BLaER1 treated with 17β-estradiol and CSF1 and Interleukin-3, amounts not matched to agents 10 nM and 100 nM (cell line): Measurements from ENCODE around the gene SEBOX.

Experiments
- H3K27ac ChIP-seq, 11 experiments: shearing (Covaris generic); formaldehyde crosslinking; 2 replicates each; pipeline ENCODE4 v1.8.1; 2022
- H3K27me3 ChIP-seq, 11 experiments: shearing (Covaris generic); formaldehyde crosslinking; 2 replicates each; pipeline ENCODE4 v1.8.1; 2022
- H3K36me3 ChIP-seq, 11 experiments: shearing (Covaris generic); formaldehyde crosslinking; 2 replicates each; pipeline ENCODE4 v1.8.1; 2022
- H3K4me1 ChIP-seq, 10 experiments: shearing (Covaris generic); formaldehyde crosslinking; 2 replicates each; pipeline ENCODE4 v1.8.1; 2022
- H3K4me2 ChIP-seq, 11 experiments: shearing (Covaris generic); formaldehyde crosslinking; 2 replicates each; pipeline ENCODE4 v1.8.1; 2022
- H3K4me3 ChIP-seq, 10 experiments: shearing (Covaris generic); formaldehyde crosslinking; 2 replicates each; pipeline ENCODE4 v1.8.1; 2022
- H3K9ac ChIP-seq, 11 experiments: shearing (Covaris generic); formaldehyde crosslinking; 2 replicates each; pipeline ENCODE4 v1.8.1; 2022
- H3K9me3 ChIP-seq, 11 experiments: shearing (Covaris generic); formaldehyde crosslinking; replicated peaks in 1 of 11; 2 replicates each; pipeline ENCODE4 v1.8.1; 2022
- H4K20me1 ChIP-seq, 11 experiments: shearing (Covaris generic); formaldehyde crosslinking; 2 replicates each; pipeline ENCODE4 v1.8.1; 2022
- Cebpa-rat ChIP-seq, 11 experiments: shearing (Covaris generic); IDR thresholded peaks; 2 replicates each; pipeline ENCODE4 v1.8.1; 2022

The SEBOX gene

DNA sequence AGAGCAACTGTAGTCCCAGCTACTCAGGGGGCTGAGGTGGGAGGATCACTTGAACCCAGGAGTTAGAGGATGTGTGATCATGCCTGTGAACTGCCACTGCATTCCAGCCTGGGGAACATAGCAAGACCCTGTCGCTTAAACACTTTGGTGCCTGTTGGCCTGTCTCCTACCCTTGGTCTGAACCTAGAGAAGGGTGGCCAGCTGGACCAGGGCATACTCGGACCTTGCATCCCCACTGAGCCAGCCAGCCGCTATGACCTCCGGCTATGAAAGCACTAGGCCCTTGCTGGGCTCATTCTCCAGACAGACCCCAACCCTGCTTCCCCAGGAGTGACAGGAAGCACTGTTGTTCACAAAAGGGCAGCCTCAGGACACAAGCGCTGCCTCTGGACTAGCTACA, 34.3 kb downstream of the SEBOX start:
- H3K4me3 ChIP-seq = no peak overlapping the region
- peaks cover 15 to 24% (median 18%) of the 10 kb centered on the region in 10 experiments for H3K4me1 ChIP-seq
- H3K9me3 ChIP-seq = no peaks in the 10 kb centered on the region
- no peak for TF ChIP-seq Cebpa-rat (IDR thresholded peaks at IDR 0.05)
- H3K4me2 ChIP-seq = no peak overlapping the region
- H3K27ac ChIP-seq = no peak overlapping the region
- peaks cover 0 to 61% (median 24%) of the 10 kb centered on the region in 11 experiments; a peak in 14 of 22 replicates for H4K20me1 ChIP-seq
- H3K36me3 ChIP-seq = peaks cover 48 to 67% (median 63%) of the 10 kb centered on the region in 11 experiments
- no peak overlapping the region for H3K9ac ChIP-seq
- H3K27me3 ChIP-seq = no peaks in the 10 kb centered on the region

DNA sequence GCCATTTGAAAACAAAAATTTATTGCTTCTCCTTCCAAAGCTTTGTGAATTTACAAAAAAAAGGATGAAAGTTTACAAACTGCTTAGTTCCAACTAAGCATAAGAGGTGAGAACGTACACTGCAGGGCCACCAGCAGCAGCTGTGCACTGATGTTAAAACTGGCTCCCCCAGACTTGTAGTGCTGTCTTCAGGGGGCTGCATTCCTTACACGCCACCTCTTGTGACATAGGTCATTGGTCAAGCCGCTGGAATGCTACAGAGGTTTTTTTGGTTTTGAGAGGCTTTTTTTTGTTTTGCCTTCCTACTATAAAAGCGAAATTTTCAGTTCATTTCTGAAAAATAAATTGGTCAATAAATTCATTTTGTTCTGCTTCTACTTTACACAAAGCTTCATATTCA, 36.7 kb downstream of the SEBOX start:
- Histone ChIP-seq H3K27ac (no peak overlapping the region), H4K20me1 (peaks cover 0 to 71% (median 41%) of the 10 kb centered on the region in 11 experiments; a peak in 14 of 22 replicates), H3K36me3 (peaks cover 48 to 81% (median 69%) of the 10 kb centered on the region in 11 experiments), H3K4me3 (no peak overlapping the region), H3K9ac (no peak overlapping the region), H3K4me1 (peaks cover 2 to 32% (median 17%) of the 10 kb centered on the region in 10 experiments; a peak in 15 of 20 replicates), H3K4me2 (no peak overlapping the region), H3K27me3 (no peaks in the 10 kb centered on the region), H3K9me3 (no peaks in the 10 kb centered on the region)
- no peak for TF ChIP-seq Cebpa-rat (IDR thresholded peaks at IDR 0.05)

DNA sequence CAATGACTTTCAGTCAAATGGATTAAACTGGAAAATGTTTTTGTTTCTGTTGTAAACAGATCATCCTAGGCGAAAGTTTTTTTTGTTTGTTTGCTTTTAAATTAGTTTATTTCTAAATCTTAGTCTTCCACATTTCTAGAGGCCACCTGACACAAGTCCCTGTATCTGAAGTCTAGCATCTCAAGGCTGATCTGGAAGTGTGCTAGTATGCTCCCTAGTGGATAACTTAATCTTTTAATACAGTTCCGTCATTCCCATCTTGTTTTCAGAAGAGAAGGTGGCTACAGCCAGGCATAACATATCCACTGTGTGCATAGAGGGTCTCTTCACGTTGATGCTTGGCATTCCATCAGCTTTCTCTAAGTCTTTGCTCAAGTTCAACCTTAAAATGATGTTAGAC, 37.3 kb downstream of the SEBOX start:
- H3K4me2 ChIP-seq = no peak overlapping the region
- TF ChIP-seq Cebpa-rat (IDR thresholded peaks at IDR 0.05) = no peak

DNA sequence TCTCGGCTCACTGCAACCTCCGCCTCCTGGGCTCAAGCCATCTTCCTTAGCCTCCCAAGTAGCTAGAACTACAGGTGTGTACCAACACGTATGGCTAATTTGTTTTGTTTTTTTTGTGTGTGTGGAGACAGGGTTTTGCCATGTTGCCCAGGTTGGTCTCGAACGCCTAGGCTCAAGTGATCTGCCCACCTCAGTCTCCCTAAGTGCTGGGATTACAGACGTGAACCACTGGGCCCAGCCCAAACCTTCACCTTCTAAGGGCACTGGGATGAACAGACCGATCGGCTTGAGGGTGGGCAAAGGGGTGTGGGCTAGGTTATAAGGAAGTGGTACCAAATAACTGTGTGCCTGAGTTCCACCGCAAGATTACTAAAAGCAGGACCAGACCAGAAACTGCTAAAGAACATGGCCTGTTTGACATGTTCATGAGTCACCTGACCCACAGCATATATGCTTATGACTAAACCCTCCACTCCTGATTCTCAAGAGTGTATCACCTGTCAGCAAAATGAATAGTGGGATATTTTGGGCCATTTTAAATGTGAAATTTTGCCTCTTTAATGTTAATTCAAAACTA, 37.9 kb downstream of the SEBOX start:
- Histone ChIP-seq H4K20me1 (peaks cover 0 to 73% (median 53%) of the 10 kb centered on the region in 11 experiments; a peak in 14 of 22 replicates), H3K9ac (no peak overlapping the region), H3K27me3 (no peaks in the 10 kb centered on the region), H3K4me1 (peaks cover 0 to 27% (median 15%) of the 10 kb centered on the region in 10 experiments; a peak in 14 of 20 replicates), H3K4me3 (no peak overlapping the region), H3K27ac (no peak overlapping the region), H3K9me3 (no peaks in the 10 kb centered on the region), H3K4me2 (no peak overlapping the region), H3K36me3 (peaks cover 47 to 91% (median 67%) of the 10 kb centered on the region in 11 experiments)
- no peak for TF ChIP-seq Cebpa-rat (IDR thresholded peaks at IDR 0.05)

More for the DNA sequence above, 37.3 kb downstream of the SEBOX start:
- peaks cover 0 to 71% (median 47%) of the 10 kb centered on the region in 11 experiments; a peak in 14 of 22 replicates for H4K20me1 ChIP-seq
- H3K4me1 ChIP-seq = peaks cover 0 to 28% (median 15%) of the 10 kb centered on the region in 10 experiments; a peak in 13 of 20 replicates
- H3K27ac ChIP-seq = no peak overlapping the region
- H3K9me3 ChIP-seq = no peaks in the 10 kb centered on the region
- H3K9ac ChIP-seq = no peak overlapping the region
- H3K27me3 ChIP-seq = no peaks in the 10 kb centered on the region
- peaks cover 48 to 87% (median 69%) of the 10 kb centered on the region in 11 experiments for H3K36me3 ChIP-seq
- no peak overlapping the region for H3K4me3 ChIP-seq

DNA sequence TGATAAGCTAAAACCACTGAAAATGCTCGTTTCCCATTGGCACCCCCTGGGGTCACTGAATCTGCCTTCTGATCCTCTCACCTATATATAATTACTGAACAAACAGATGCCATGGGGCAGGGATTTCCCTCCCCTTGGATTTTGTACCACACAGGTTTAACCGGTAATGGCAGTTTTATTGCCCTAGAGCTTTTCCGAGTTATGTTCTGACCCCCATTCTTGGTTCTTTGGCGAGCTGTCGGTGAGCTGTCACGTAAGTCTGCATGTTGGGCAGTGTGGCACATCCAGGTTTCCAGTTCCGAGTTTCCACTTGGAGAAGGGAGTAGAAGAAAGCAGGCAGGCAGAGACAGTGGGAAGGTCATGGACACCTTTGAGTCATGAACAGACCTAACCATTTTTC, 38.9 kb downstream of the SEBOX start:
- H3K4me1 ChIP-seq = peaks cover 8 to 34% (median 22%) of the 10 kb centered on the region in 10 experiments
- H3K36me3 ChIP-seq = peaks cover 37 to 89% (median 60%) of the 10 kb centered on the region in 11 experiments
- no peaks in the 10 kb centered on the region for H3K27me3 ChIP-seq
- H3K27ac ChIP-seq = no peak overlapping the region
- no peak overlapping the region for H3K9ac ChIP-seq
- no peak overlapping the region for H3K4me3 ChIP-seq
- H4K20me1 ChIP-seq = peaks cover 0 to 81% (median 60%) of the 10 kb centered on the region in 11 experiments; a peak in 14 of 22 replicates
- no peaks in the 10 kb centered on the region for H3K9me3 ChIP-seq
- H3K4me2 ChIP-seq = no peak overlapping the region
- TF ChIP-seq Cebpa-rat (IDR thresholded peaks at IDR 0.05) = no peak

DNA sequence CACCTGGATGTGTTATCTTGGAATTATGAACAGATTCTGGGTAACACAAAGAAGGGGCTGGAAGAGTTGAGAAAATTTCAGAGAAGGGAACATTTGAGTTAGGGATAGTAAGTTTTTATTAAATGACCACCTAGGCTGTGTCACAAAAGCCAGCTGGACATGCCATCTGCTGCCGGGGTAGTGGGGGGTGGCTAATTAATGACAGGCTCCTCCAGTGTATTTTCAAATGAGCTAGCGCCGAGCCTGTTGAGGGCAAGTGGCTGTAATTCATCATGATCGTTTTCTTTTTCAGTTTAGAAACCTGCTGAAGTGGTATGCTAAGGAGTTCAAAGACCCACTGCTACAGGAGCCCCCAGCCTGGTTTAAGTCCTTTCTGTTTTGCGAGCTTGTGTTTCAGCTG, 39.8 kb downstream of the SEBOX start:
- TF ChIP-seq Cebpa-rat (IDR thresholded peaks at IDR 0.05) = no peak
- Histone ChIP-seq H4K20me1 (peaks cover 0 to 84% (median 62%) of the 10 kb centered on the region in 11 experiments; a peak in 14 of 22 replicates), H3K27me3 (no peaks in the 10 kb centered on the region), H3K4me2 (peak overlapping the region in 6 of 11 experiments; percentile 40 to 72 (median 55); a peak in 9 of 22 replicates), H3K36me3 (peaks cover 29 to 87% (median 56%) of the 10 kb centered on the region in 11 experiments), H3K4me3 (no peak overlapping the region), H3K9me3 (no peaks in the 10 kb centered on the region), H3K27ac (no peak overlapping the region), H3K4me1 (peaks cover 17 to 43% (median 28%) of the 10 kb centered on the region in 10 experiments), H3K9ac (no peak overlapping the region)

DNA sequence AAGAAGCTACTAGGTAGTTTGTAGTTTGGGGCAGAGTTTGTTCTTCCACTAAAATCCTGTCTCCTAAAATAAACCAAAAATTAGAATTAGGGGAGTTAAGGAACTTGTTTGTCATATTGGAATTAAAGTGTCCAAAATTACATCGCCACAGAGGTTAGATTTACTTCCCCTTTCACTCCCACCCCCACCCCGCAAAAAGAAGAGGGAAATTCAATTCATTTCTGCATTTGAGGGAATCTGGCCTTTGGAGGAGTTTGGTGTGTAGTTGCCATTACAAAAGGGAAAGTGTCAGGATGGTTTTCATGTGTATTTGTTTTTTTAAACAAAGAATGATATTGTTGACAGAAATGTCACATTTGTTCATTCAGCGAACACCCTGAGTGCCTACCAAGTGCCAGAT, 40.2 kb downstream of the SEBOX start:
- no peaks in the 10 kb centered on the region for H3K9me3 ChIP-seq
- H3K4me3 ChIP-seq = no peak overlapping the region
- H3K4me2 ChIP-seq = peak overlapping the region in 7 of 11 experiments; percentile 6 to 72 (median 51); a peak in 12 of 22 replicates
- peaks cover 26 to 82% (median 56%) of the 10 kb centered on the region in 11 experiments for H3K36me3 ChIP-seq
- H3K27ac ChIP-seq = peak overlapping the region in 2 of 11 experiments; percentile 2 to 11; a peak in 1 of 22 replicates
- H4K20me1 ChIP-seq = peaks cover 0 to 86% (median 62%) of the 10 kb centered on the region in 11 experiments; a peak in 14 of 22 replicates
- H3K4me1 ChIP-seq = peaks cover 21 to 47% (median 33%) of the 10 kb centered on the region in 10 experiments
- no peak overlapping the region; a peak in 1 of 22 replicates for H3K9ac ChIP-seq
- no peak for TF ChIP-seq Cebpa-rat (IDR thresholded peaks at IDR 0.05)
- H3K27me3 ChIP-seq = no peaks in the 10 kb centered on the region

DNA sequence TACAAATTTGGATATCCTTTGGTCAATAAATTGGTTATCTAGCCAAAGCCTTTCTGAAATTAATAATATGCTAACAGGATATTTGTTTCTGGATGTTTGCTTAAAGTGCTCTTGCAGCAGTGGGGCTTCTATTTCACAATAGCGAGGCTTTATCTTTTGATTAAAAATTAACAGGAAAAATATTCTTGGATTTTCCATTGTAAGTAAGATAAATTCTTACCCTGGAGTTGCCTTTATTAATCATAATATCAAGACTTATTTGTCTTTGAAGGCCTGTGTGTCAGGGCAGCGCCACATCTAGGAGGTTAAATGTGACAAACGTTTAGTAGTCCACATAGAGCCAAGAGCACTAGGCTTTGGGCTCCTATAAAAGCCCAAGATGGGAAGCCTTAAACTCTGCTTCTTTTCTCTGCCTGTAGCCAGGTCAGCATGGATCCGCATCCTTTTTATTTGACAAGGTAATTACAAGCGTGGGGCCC, 40.7 kb downstream of the SEBOX start:
- Histone ChIP-seq H3K9me3 (no peaks in the 10 kb centered on the region), H3K27me3 (no peaks in the 10 kb centered on the region), H4K20me1 (peaks cover 0 to 86% (median 62%) of the 10 kb centered on the region in 11 experiments; a peak in 14 of 22 replicates), H3K36me3 (peaks cover 22 to 78% (median 52%) of the 10 kb centered on the region in 11 experiments), H3K9ac (no peak overlapping the region; a peak in 1 of 22 replicates), H3K4me1 (peaks cover 23 to 50% (median 35%) of the 10 kb centered on the region in 10 experiments), H3K4me3 (no peak overlapping the region), H3K4me2 (peak overlapping the region in 7 of 11 experiments; percentile 6 to 72 (median 51); a peak in 12 of 22 replicates), H3K27ac (peak overlapping the region in 2 of 11 experiments; percentile 2 to 11; a peak in 1 of 22 replicates)
- no peak for TF ChIP-seq Cebpa-rat (IDR thresholded peaks at IDR 0.05)
